G401.6 (cell line): ENCODE data around the gene PDX1.
"Not testable (repeated sequence)": the region's sequence is repeated elsewhere in the genome, so short reads cannot be mapped to it uniquely, and the experiment has no call there.

Experiments used
- FAIRE-seq: peaks from 2 replicates; lab custom pipeline; 2012; peaks lifted over from hg19 to GRCh38; lab: Jason Lieb, UNC

The PDX1 gene

GRCh38 chr13:27956576-27957300 is 36.9 kb downstream of the PDX1 start:
- no peak for FAIRE-seq

GRCh38 chr13:27959976-27960361 is 40.2 kb downstream of the PDX1 start:
- FAIRE-seq: no peak

DNA sequence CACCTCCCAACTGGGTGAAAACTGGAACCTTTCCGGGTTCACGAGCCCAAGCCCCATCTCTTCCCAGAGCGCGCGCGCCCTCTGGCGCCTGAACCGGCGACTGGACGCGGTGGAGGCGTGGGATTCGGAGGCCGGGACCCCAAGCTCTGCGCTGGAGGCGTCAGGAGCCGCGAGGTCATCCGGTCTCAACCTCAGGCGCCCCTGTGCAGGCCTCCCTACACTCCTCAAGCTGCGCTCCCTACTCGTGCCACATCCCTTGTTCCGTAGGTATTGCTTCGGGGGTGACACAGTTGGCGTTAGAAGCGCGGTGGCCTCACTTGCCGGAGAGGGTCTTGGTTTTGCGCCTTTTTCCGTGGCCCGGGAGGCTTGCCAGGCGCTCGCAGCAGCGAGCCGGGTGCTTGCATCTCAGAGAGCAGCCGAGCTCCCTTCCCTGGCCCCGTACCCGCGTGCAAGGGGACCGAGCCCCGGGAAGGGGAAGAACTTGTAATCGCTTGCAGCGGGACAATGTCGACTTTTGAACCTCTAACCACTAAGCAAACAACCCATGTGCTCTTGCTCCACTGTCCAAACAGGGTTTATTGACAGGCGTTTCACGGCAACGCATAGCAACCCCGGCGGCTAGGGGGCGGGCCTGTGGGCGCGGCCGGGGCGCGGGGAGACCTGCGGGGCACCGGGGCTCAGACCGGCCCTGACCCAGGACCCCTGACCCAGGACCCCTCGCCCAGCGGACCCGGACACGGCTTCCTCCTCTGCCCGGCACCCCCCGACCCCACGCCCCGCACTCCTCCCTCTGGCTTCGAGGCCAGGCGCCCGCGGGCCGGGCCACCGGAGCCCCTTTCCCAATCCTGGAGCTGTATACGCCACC is 40.8 kb downstream of the PDX1 start:
- FAIRE-seq: no peak

- no peak for FAIRE-seq
These were observed 41.7 kb downstream of the PDX1 start for GRCh38 chr13:27961227-27962085.

DNA sequence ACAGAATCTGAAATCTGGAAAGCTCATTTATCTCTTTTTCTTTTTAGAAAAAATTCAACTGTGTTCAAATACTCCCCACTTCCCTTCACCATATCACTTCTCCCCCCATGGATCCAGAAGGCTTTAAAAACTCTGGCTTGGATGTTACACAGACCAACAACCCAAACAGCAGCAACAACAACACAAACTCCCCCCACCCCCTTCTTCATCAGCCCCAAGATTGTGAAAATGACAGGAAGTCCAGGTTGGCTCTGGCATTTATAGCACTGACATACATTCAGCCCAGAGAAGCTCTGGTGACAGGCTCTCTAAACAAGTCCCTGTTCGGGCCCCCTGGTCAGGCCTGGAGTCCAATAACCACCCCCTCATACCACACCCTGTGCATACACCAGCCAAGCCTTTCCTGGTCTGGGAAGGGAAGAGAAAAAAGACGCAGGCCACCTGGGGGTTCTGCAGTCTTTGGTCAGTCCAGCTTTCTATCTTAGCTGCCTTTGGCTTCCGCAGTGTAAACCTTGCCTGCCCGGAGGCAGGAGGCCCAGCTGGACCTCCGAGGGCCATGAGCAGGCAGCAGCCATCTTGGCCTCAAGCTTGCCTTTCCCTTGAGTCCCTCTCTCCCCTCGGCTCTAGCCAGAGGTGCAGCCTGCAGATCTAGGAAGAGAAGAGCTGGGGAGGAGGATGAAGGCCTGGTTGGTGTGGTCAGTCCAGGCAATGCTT is 42.5 kb downstream of the PDX1 start:
- no peak for FAIRE-seq

DNA sequence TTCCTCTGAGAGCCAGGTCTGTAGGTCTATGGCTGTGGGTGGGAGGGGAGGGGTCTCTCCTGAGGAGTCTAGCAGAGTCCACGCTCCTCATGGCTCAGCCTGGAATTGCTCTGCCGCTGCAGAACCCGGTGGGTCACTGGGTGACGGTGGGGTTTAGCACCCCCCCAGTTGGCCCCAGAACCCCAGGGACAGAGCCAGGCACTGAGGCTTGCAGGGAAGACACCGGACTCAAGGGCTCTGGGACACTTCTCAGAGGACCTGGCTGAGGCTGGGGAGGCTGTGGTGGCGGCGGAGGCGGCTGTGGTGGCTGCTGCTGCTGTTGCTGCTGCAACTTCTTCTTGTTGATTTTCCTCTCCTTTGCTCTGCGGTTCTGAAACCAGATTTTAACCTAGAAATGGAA is 43.2 kb downstream of the PDX1 start:
- no peak for FAIRE-seq

- FAIRE-seq: no peak
These were observed 43.7 kb downstream of the PDX1 start for GRCh38 chr13:27963491-27963890.

GRCh38 chr13:27964206-27964605 is 44.4 kb downstream of the PDX1 start:
- not testable (repeated sequence) for FAIRE-seq

- FAIRE-seq: no peak
These were observed 45.0 kb downstream of the PDX1 start for GRCh38 chr13:27964741-27965323.

- no peak for FAIRE-seq
These were observed 45.5 kb downstream of the PDX1 start for GRCh38 chr13:27965343-27965739.

- FAIRE-seq: no peak
These were observed 46.2 kb downstream of the PDX1 start for GRCh38 chr13:27965740-27966640.

DNA sequence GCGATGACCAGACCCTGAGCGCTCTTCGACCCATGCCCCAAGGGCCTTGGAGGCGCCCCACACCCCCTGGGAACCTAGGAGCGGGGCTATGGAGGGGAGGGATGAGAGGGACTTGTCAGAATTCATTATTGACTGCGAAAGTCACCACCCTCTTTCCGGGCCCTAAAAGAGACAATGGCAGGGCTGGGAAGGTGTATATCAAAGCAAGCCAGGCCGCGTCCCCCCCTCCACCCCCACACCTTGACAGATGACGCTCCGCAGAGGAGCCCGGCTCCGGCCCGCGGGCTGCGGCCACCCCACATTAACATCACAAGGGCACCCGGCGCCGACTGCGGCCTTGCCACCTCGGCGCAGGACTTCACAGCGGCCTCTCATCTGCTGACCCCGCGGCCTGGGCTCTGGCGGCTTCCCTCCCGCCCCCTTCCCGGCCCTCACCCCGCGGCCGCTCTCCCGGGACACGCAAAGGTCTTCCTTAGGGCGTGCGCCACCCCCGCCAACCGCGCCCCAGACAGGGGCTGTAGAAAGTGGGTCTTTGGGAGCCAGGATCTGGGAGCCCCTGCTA is 46.9 kb downstream of the PDX1 start:
- FAIRE-seq: no peak

DNA sequence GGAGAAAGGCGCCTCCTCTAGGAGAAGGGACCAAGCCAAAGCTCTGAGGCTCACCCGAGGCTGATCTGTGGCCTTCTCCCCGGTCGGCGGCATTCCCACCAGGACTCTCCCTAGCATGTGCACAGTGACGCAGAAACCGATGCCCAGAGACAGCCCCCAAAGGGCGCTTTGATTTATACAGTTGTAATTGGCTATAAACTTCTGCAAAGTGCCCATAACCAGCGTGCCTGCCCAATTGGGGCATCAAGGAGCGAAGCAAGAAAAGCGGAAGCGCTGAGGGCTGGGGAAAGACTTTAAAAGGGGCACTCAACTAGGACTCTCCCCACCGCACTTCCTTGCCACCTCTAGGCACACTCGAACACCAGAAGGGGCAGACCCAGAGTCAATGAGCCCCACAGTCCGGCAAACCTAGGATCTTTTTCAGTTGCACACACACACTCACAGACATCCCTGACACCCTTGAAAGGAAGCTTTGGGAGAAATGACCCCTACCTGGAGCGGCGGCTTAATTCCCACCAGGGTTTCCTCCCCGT is 47.5 kb downstream of the PDX1 start:
- FAIRE-seq: no peak

DNA sequence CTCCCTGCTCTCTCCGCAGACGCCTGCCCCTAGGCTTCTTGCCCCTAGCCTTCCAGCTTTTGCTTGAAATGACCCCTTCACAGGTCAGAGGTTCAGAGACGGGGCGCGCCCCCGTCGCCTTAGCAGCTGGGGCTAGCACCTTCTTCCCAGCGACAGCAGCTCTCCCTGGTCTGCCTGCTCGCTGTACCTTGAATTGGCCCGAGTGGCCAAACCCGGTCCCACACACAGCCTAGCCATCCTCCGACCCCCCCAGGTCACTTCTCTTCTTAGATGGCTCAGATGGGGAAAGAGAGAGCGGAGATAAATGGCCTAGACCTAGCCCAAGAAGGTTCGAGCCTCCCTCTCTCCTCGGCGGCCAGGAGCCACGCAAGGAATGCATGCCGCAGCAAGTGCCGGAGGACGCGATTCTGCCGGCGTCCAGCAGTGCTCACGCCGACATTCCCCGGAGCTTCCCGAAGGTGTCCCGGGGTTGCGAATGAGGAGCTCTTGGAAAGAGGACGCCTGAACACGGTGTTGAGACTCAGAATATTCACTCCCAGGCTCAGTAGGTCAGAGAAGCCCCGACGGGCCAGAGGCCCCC is 48.0 kb downstream of the PDX1 start:
- no peak for FAIRE-seq

DNA sequence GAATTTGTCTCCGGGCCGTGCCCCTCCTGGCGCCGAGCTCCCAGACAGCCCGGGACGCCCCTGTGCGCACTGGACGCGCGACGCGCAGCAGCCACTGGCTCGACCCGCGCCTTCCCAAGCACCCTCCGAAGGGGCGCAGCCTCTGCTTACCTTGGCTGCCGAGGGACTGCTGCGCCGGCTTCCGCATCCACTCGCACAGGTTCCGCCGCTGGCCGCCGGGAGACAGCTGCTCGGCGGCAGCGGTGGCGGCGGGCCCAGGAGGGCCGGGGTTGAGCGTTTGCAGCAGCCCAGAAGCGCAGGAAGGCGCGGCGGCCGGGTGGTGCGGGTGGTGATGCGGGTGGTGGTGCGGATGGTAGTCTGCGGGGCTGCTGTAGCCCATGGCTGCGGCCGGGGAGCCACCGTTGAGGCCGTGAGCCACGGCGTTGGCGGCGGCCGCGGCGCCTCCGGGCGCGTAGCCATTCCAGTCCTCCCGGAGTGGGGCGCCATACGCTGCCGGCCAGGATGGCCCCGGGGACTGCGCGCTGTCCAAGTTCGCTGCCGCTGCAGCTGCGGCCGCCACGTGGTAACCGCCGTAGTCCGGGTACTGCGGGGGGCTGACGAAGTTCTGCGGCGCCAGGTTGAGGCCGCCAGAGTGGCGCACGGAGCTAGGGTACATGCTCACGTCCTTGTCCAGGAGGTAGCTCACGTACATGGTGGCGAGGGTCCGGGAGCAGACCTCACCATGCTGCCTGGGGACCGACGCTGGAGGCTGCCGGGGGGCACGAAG is 48.7 kb downstream of the PDX1 start:
- no peak for FAIRE-seq

GRCh38 chr13:27969082-27969865 is 49.5 kb downstream of the PDX1 start, which contains the start of gene CDX2:
Gene CDX2, minus strand, starts transcription at chr13:27969315. Its CDS starts 309 bp downstream, at chr13:27969006.
- FAIRE-seq: no peak

GRCh38 chr13:27969866-27970229 is 50.0 kb downstream of the PDX1 start:
- no peak for FAIRE-seq
